Caco-2 (cell line): ENCODE measurements around the gene NFIC. TPM values are rescaled to one million over a fixed set of nuclear protein-coding genes. Genes with fewer than 3 reads are reported as not detected.

Experiments
- BruUV-seq: library from RNA; stranded (reverse); fragments of 400-500 nt; replicated peaks from 2 replicates; lab custom pipeline; 2021; lab: Mats Ljungman, UMichigan
- CTCF ChIA-PET: fragments of 300-600 bp; sonication (Branson Sonifier 250); formaldehyde crosslinking; loops from one replicate; lab custom pipeline; 2022; ENCODE audit warnings: antibody characterized with exemption; lab: Charles Lee
- POLR2A ChIA-PET: fragments of 300-600 bp; sonication (Branson Sonifier 250); formaldehyde crosslinking; loops from one replicate; lab custom pipeline; 2022; ENCODE audit warnings: antibody characterized with exemption; lab: Charles Lee
- DNase-seq, 2 experiments: peaks; one replicate each; pipeline versions ENCODE4 v3.0.0 to v3.0.0-alpha.2; 2020 to 2022
- H3K27me3 ChIP-seq: replicated peaks from 2 replicates; pipeline ENCODE4 v1.6.0; 2011; ENCODE audit warnings: low read length; ENCODE audit not compliant: control insufficient read depth, insufficient read depth
- H3K36me3 ChIP-seq: 2 replicates; pipeline ENCODE4 v1.5.1; 2011; ENCODE audit warnings: low read length; ENCODE audit not compliant: control insufficient read depth, insufficient read depth
- H3K4me1 ChIP-seq: fragments of 250-450 bp; sonication (Bioruptor Pico); 2 replicates; pipeline ENCODE4 v1.5.1; 2020; ENCODE audit warnings: mild to moderate bottlenecking
- H3K4me3 ChIP-seq: 2 replicates; pipeline ENCODE4 v1.5.1; 2011; ENCODE audit warnings: low read depth, mild to moderate bottlenecking, control low read depth, low read length
- H3K9me3 ChIP-seq: fragments of 250-450 bp; sonication (Bioruptor Pico); 2 replicates; pipeline ENCODE4 v1.5.1; 2020; ENCODE audit warnings: mild to moderate bottlenecking, moderate library complexity
- H3K27ac Mint-ChIP-seq: one replicate; pipeline ENCODE4 v1.8.0; 2022; ENCODE audit warnings: mixed read lengths; ENCODE audit not compliant: unreplicated experiment
- H3K27me3 Mint-ChIP-seq: one replicate; pipeline ENCODE4 v1.8.0; 2022; ENCODE audit warnings: mixed read lengths; ENCODE audit not compliant: insufficient read depth, unreplicated experiment
- H3K36me3 Mint-ChIP-seq: one replicate; pipeline ENCODE4 v1.8.0; 2022; ENCODE audit warnings: mild to moderate bottlenecking, mixed read lengths; ENCODE audit not compliant: insufficient read depth, unreplicated experiment
- H3K4me1 Mint-ChIP-seq: one replicate; pipeline ENCODE4 v1.8.0; 2022; ENCODE audit warnings: low read depth, mixed read lengths; ENCODE audit not compliant: unreplicated experiment
- H3K4me3 Mint-ChIP-seq: one replicate; pipeline ENCODE4 v1.8.0; 2022; ENCODE audit warnings: mild to moderate bottlenecking, moderate library complexity, mixed read lengths; ENCODE audit not compliant: unreplicated experiment
- H3K9me3 Mint-ChIP-seq: one replicate; pipeline ENCODE4 v1.8.0; 2022; ENCODE audit warnings: mixed read lengths; ENCODE audit not compliant: unreplicated experiment
- CTCF ChIP-seq, 2 experiments: fragments of 200-600 bp in 1 of 2; IDR thresholded peaks; 1 replicate in 1 of 2; 2 replicates in 1 of 2; pipeline versions ENCODE4 v1.5.1 to v1.8.0; 2011 to 2022; ENCODE audit warnings: antibody characterized with exemption in 1 of 2, control low read depth in 1 of 2, inconsistent platforms in 1 of 2, low read depth in 1 of 2, low read length in 1 of 2, mild to moderate bottlenecking in 1 of 2, moderate library complexity in 1 of 2; ENCODE audit not compliant: insufficient read depth in 1 of 2, severe bottlenecking in 1 of 2, unreplicated experiment in 1 of 2
- intact Hi-C: fragments of 100-400 bp; cut with micrococcal nuclease; formaldehyde crosslinking; loops from one replicate; pipeline ENCODE4 v1.10.0; 2022; ENCODE audit not compliant: unreplicated experiment
- total RNA-seq: library from RNA; stranded (reverse); gene quantifications from 2 replicates; pipeline ENCODE4 v1.2.3, GENCODE V29; 2022

The NFIC gene
- total RNA-seq, 1 experiment from 2014 or later: 5.1 TPM

- no peak overlapping the region for H3K4me3 Mint-ChIP-seq
- Histone ChIP-seq H3K4me3 (no peak overlapping the region), H3K36me3 (no peaks in the 10 kb centered on the region), H3K27me3 (no peaks in the 10 kb centered on the region), H3K9me3 (no peaks in the 10 kb centered on the region), H3K4me1 (peaks cover 4% of the 10 kb centered on the region; the same call in 1 of the 2 replicates)
- intact Hi-C loops: no loop called here
- ChIA-PET CTCF (interaction anchor here (0.5 to 1.0 kb wide), 2 partner anchors 9 to 30 kb away, joined by 3 to 4 read pairs; no protein-coding TSS in a partner anchor), POLR2A (interaction anchor here (0.5 kb wide), 1 partner anchor 75 kb away, joined by 4 read pairs; no protein-coding TSS in a partner anchor)
- no peaks in the 10 kb centered on the region for H3K9me3 Mint-ChIP-seq
- H3K4me1 Mint-ChIP-seq: peaks cover 5% of the 10 kb centered on the region
- peak; percentile 58 to 61 for DNase-seq
- H3K27ac Mint-ChIP-seq: no peak overlapping the region
- TF ChIP-seq CTCF (IDR thresholded peaks at IDR 0.05; ENCODE audit: insufficient read depth in 1 of 2, low read depth in 1 of 2, low read length in 1 of 2, severe bottlenecking in 1 of 2, unreplicated experiment in 1 of 2): no peak
- no TSS peak for BruUV-seq
- H3K27me3 Mint-ChIP-seq: no peaks in the 10 kb centered on the region
- peaks cover 31% of the 10 kb centered on the region for H3K36me3 Mint-ChIP-seq
Observed at GRCh38 chr19:3494051-3494450, 127.7 kb downstream of the NFIC start.

GRCh38 chr19:3494559-3494958 lies 128.2 kb downstream of the NFIC start:
- peaks cover 31% of the 10 kb centered on the region for H3K36me3 Mint-ChIP-seq
- Histone ChIP-seq H3K27me3 (no peaks in the 10 kb centered on the region), H3K9me3 (no peaks in the 10 kb centered on the region), H3K36me3 (no peaks in the 10 kb centered on the region), H3K4me3 (no peak overlapping the region), H3K4me1 (peaks cover 4% of the 10 kb centered on the region; the same call in 1 of the 2 replicates)
- peaks cover 5% of the 10 kb centered on the region for H3K4me1 Mint-ChIP-seq
- H3K9me3 Mint-ChIP-seq: no peaks in the 10 kb centered on the region
- CTCF ChIA-PET: interaction anchor here (0.5 to 1.0 kb wide), 2 partner anchors 9 to 31 kb away, joined by 3 to 4 read pairs; no protein-coding TSS in a partner anchor
- no TSS peak for BruUV-seq
- POLR2A ChIA-PET: interaction anchor here (0.5 kb wide), 1 partner anchor 75 kb away, joined by 4 read pairs; no protein-coding TSS in a partner anchor
- H3K27ac Mint-ChIP-seq: no peak overlapping the region
- DNase-seq: no peak
- intact Hi-C loops: no loop called here
- H3K4me3 Mint-ChIP-seq: no peak overlapping the region
- no peaks in the 10 kb centered on the region for H3K27me3 Mint-ChIP-seq
- no peak for TF ChIP-seq CTCF (IDR thresholded peaks at IDR 0.05; ENCODE audit: insufficient read depth in 1 of 2, low read depth in 1 of 2, low read length in 1 of 2, severe bottlenecking in 1 of 2, unreplicated experiment in 1 of 2)

- no peaks in the 10 kb centered on the region for H3K27me3 ChIP-seq
- peaks cover 42% of the 10 kb centered on the region for H3K36me3 Mint-ChIP-seq
- H3K4me1 Mint-ChIP-seq: peaks cover 11% of the 10 kb centered on the region
- no peak for DNase-seq
- no peaks in the 10 kb centered on the region for H3K9me3 ChIP-seq
- no peak overlapping the region for H3K4me3 ChIP-seq
- peaks cover 4% of the 10 kb centered on the region; the same call in 1 of the 2 replicates for H3K4me1 ChIP-seq
- H3K27me3 Mint-ChIP-seq: no peaks in the 10 kb centered on the region
- intact Hi-C loops: loop anchor here (1.0 kb wide), 1 partner anchor 9 kb away; no protein-coding TSS in a partner anchor
- ChIA-PET POLR2A (no interaction called here), CTCF (no interaction called here)
- TF ChIP-seq CTCF (IDR thresholded peaks at IDR 0.05; ENCODE audit: insufficient read depth in 1 of 2, low read depth in 1 of 2, low read length in 1 of 2, severe bottlenecking in 1 of 2, unreplicated experiment in 1 of 2): no peak
- H3K36me3 ChIP-seq: no peaks in the 10 kb centered on the region
- no peak overlapping the region for H3K27ac Mint-ChIP-seq
- no TSS peak for BruUV-seq
- no peaks in the 10 kb centered on the region for H3K9me3 Mint-ChIP-seq
- H3K4me3 Mint-ChIP-seq: no peak overlapping the region
Observed at GRCh38 chr19:3496392-3497273, 130.2 kb downstream of the NFIC start.
